HCT116 (cell line): ENCODE data around the gene DAPK1. TPM values are rescaled to one million over a fixed set of nuclear protein-coding genes. Genes with fewer than 3 reads are reported as not detected.

Source experiments
- ATAC-seq: fragments of 200-7000 bp; cut with Tn5 transposase; 2 replicates; pipeline ENCODE4 v1.9.1; 2020; ENCODE audit warnings: mild to moderate bottlenecking, moderate library complexity
- BruUV-seq: library from RNA; stranded (reverse); fragments of 400-500 nt; replicated peaks from 2 replicates; lab custom pipeline; 2021; lab: Mats Ljungman, UMichigan
- CTCF ChIA-PET: fragments of 300-600 bp; sonication (Branson Sonifier 250); formaldehyde crosslinking; loops from one replicate; lab custom pipeline; 2021; ENCODE audit warnings: antibody characterized with exemption; lab: Charles Lee
- POLR2A ChIA-PET: fragments of 300-600, 350-600 bp; sonication (Branson Sonifier 250); formaldehyde crosslinking; loops from one replicate; lab custom pipeline; 2021; ENCODE audit warnings: antibody characterized with exemption; lab: Charles Lee
- RAD21 ChIA-PET, 2 experiments: fragments of 300-600 bp; sonication (Branson Sonifier 250); formaldehyde crosslinking; loops; one replicate each; lab custom pipeline; 2023; ENCODE audit warnings: low total read pairs in 2 of 2; ENCODE audit not compliant: uncharacterized antibody in 2 of 2, unreplicated experiment in 2 of 2, low non-redundant PET in 1 of 2; lab: Charles Lee
- DNase-seq: peaks from one replicate; pipeline ENCODE4 v3.0.0-alpha.2; 2010; ENCODE audit warnings: low read depth, low spot score
- H2AFZ ChIP-seq: fragments of 200-600 bp; shearing (Covaris generic), sonication (generic); 2 replicates; pipeline ENCODE4 v1.6.1; 2017; ENCODE audit warnings: low read depth, mixed run types, mixed read lengths, antibody characterized with exemption, low read length; ENCODE audit not compliant: poor library complexity, severe bottlenecking
- H3K27ac ChIP-seq: 2 replicates; pipeline ENCODE4 v1.5.1; 2012; ENCODE audit warnings: low read depth, low read length
- H3K27me3 ChIP-seq: fragments of 200-600 bp; sonication (generic); 2 replicates; pipeline ENCODE4 v1.6.1; 2016; ENCODE audit warnings: mixed run types, low read length, mixed read lengths; ENCODE audit not compliant: insufficient read depth
- H3K36me3 ChIP-seq, 2 experiments: fragments of 200-500 bp in 1 of 2; fragments of 200-600 bp in 1 of 2; sonication (Bioruptor generic) in 1 of 2; sonication (generic) in 1 of 2; 2 replicates each; pipeline versions ENCODE4 v1.5.1 to v1.6.1; 2014 to 2016; ENCODE audit warnings: low read length in 2 of 2, inconsistent platforms in 1 of 2, mixed read lengths in 1 of 2, mixed run types in 1 of 2; ENCODE audit not compliant: insufficient read depth in 2 of 2, control insufficient read depth in 1 of 2
- H3K4me1 ChIP-seq, 2 experiments: fragments of 200-600 bp in 1 of 2; sonication (generic) in 1 of 2; 2 replicates each; pipeline versions ENCODE4 v1.5.1 to v1.6.1; 2012 to 2017; ENCODE audit warnings: low read length in 2 of 2, inconsistent platforms in 1 of 2, mild to moderate bottlenecking in 1 of 2, mixed read lengths in 1 of 2, mixed run types in 1 of 2, moderate library complexity in 1 of 2; ENCODE audit not compliant: insufficient read depth in 2 of 2, control insufficient read depth in 1 of 2
- H3K4me2 ChIP-seq: fragments of 200-600 bp; sonication (generic); 2 replicates; pipeline ENCODE4 v1.6.1; 2017; ENCODE audit warnings: mixed run types, low read length, mixed read lengths
- H3K4me3 ChIP-seq, 2 experiments: fragments of 200-600 bp in 1 of 2; sonication (generic) in 1 of 2; replicated peaks in 1 of 2; 2 replicates each; pipeline ENCODE4 v1.5.1; 2011 to 2016; ENCODE audit warnings: low read length in 2 of 2, control low read depth in 1 of 2, low read depth in 1 of 2, mild to moderate bottlenecking in 1 of 2, mixed read lengths in 1 of 2, mixed run types in 1 of 2
- H3K79me2 ChIP-seq: fragments of 200-600 bp; sonication (generic); 2 replicates; pipeline ENCODE4 v1.6.1; 2017; ENCODE audit warnings: mild to moderate bottlenecking, mixed run types, low read length, moderate library complexity, mixed read lengths; ENCODE audit not compliant: insufficient read depth
- H3K9ac ChIP-seq: fragments of 200-600 bp; sonication (generic); 2 replicates; pipeline ENCODE4 v1.6.1; 2016; ENCODE audit warnings: low read length, mixed read lengths
- H3K9me2 ChIP-seq: fragments of 200-600 bp; sonication (generic), shearing (Covaris generic); 2 replicates; pipeline ENCODE4 v1.6.1; 2017; ENCODE audit warnings: mixed run types, mild to moderate bottlenecking, moderate library complexity; ENCODE audit not compliant: insufficient read depth
- H3K9me3 ChIP-seq, 2 experiments: fragments of 200-500 bp in 1 of 2; fragments of 200-600 bp in 1 of 2; sonication (Bioruptor generic) in 1 of 2; sonication (generic) in 1 of 2; 2 replicates each; pipeline ENCODE4 v1.6.1; 2014 to 2017; ENCODE audit warnings: low read length in 2 of 2, mixed read lengths in 2 of 2, inconsistent platforms in 1 of 2, low read depth in 1 of 2, mild to moderate bottlenecking in 1 of 2, mixed run types in 1 of 2, moderate library complexity in 1 of 2; ENCODE audit not compliant: control insufficient read depth in 1 of 2, insufficient read depth in 1 of 2
- H4K20me1 ChIP-seq: fragments of 200-600 bp; sonication (generic), shearing (Covaris generic); 2 replicates; pipeline ENCODE4 v1.6.1; 2017; ENCODE audit warnings: mixed run types, mild to moderate bottlenecking, moderate library complexity; ENCODE audit not compliant: insufficient read depth
- ATF3 ChIP-seq: IDR thresholded peaks from 2 replicates; pipeline ENCODE4 v1.6.1; 2012
- CBX3 ChIP-seq: IDR thresholded peaks from 2 replicates; pipeline ENCODE4 v1.6.1; 2012; ENCODE audit warnings: low read depth
- CTCF ChIP-seq, 3 experiments: fragments of 200-600 bp in 1 of 3; sonication (generic) in 1 of 3; IDR thresholded peaks in 2 of 3; conservative IDR thresholded peaks in 1 of 3; 2 replicates each; pipeline ENCODE4 v1.5.1; 2012 to 2017; ENCODE audit warnings: low read depth in 2 of 3, low read length in 2 of 3, antibody characterized with exemption in 1 of 3, borderline replicate concordance in 1 of 3, control low read depth in 1 of 3, mild to moderate bottlenecking in 1 of 3, mixed read lengths in 1 of 3, mixed run types in 1 of 3, moderate library complexity in 1 of 3; ENCODE audit not compliant: insufficient read depth in 1 of 3
- EZH2 ChIP-seq: fragments of 200-600 bp; sonication (generic); IDR thresholded peaks from 2 replicates; pipeline ENCODE4 v1.6.1; 2017; ENCODE audit warnings: antibody characterized with exemption, mixed run types
- EZH2phosphoT487 ChIP-seq: fragments of 200-600 bp; IDR thresholded peaks from 2 replicates; pipeline ENCODE4 v1.6.1; 2018; ENCODE audit warnings: antibody characterized with exemption, borderline replicate concordance
- FOSL1 ChIP-seq: IDR thresholded peaks from 2 replicates; pipeline ENCODE4 v1.6.1; 2012; ENCODE audit warnings: low read depth
- POLR2AphosphoS5 ChIP-seq: IDR thresholded peaks from 2 replicates; pipeline ENCODE4 v1.6.1; 2011; ENCODE audit warnings: mild to moderate bottlenecking, low read depth, low read length, moderate library complexity
- SIN3A ChIP-seq: IDR thresholded peaks from 2 replicates; pipeline ENCODE4 v1.6.1; 2012; ENCODE audit warnings: low read depth
- YY1 ChIP-seq: IDR thresholded peaks from 2 replicates; pipeline ENCODE4 v1.6.1; 2011; ENCODE audit warnings: low read length, low read depth, moderate library complexity, mild to moderate bottlenecking; ENCODE audit not compliant: insufficient replicate concordance; ENCODE audit errors: extremely low read depth
- intact Hi-C: fragments of 100-400 bp; cut with micrococcal nuclease; formaldehyde crosslinking; loops from 2 replicates; pipeline ENCODE4 v1.10.0; 2022
- total RNA-seq: library from RNA; stranded (reverse); gene quantifications from one replicate; pipeline ENCODE4 v1.2.1, GENCODE V29; 2021; ENCODE audit not compliant: unreplicated experiment

Gene DAPK1
- total RNA-seq, 1 experiment from 2014 or later, result 5.6 TPM

- ChIA-PET RAD21 (no interaction called here), POLR2A (no interaction called here), CTCF (no interaction called here)
- no peaks in the 10 kb centered on the region for H3K36me3 ChIP-seq
- no peak overlapping the region for H3K4me2 ChIP-seq
- ATAC-seq (no peak), DNase-seq (no peak)
- H3K79me2 ChIP-seq, result no peaks in the 10 kb centered on the region
- H3K27ac ChIP-seq, result no peak overlapping the region
- no TSS peak for BruUV-seq
- TF ChIP-seq CTCF (IDR thresholded peaks at IDR 0.05 in 2 of 3, conservative IDR thresholded peaks at IDR 0.05 in 1 of 3; ENCODE audit: borderline replicate concordance in 1 of 3, insufficient read depth in 1 of 3, low read depth in 2 of 3, low read length in 2 of 3) (no peak), YY1 (no peak), SIN3A (no peak), EZH2 (no peak), CBX3 (no peak), POLR2AphosphoS5 (no peak), EZH2phosphoT487 (no peak), FOSL1 (no peak), ATF3 (no peak)
- H3K9me3 ChIP-seq, result no peaks in the 10 kb centered on the region
- no peaks in the 10 kb centered on the region for H3K4me1 ChIP-seq
- no peak overlapping the region for H2AFZ ChIP-seq
- no peaks in the 10 kb centered on the region for H3K9me2 ChIP-seq
- no peaks in the 10 kb centered on the region for H3K27me3 ChIP-seq
- no peaks in the 10 kb centered on the region for H4K20me1 ChIP-seq
- no peak overlapping the region for H3K4me3 ChIP-seq
- intact Hi-C loops, result loop anchor here (5.0 kb wide), 1 partner anchor 122 kb away; no protein-coding TSS in a partner anchor
- no peak overlapping the region for H3K9ac ChIP-seq
These were observed 32.7 kb upstream of the DAPK1 start for GRCh38 chr9:87464992-87465378.
